Right lung (tissue), 10 donors: ENCODE results near the gene NUDT15. TPM values are rescaled to one million over a fixed set of nuclear protein-coding genes. Genes with fewer than 3 reads are reported as not detected.
"Not testable (repeated sequence)": the region's sequence is repeated elsewhere in the genome, so short reads cannot be mapped to it uniquely, and the experiment has no call there.

Experiments used
- DNase-seq, 2 donors: peaks; one replicate each; pipeline ENCODE4 v3.0.0-alpha.2; 2013
- long read RNA-seq, 8 donors: transcript quantifications; one replicate each; lab custom pipeline, GENCODE V29; 2026
- polyA plus RNA-seq, 5 donors: library from polyadenylated mRNA; unstranded; fragments of 120-200 nt; gene quantifications; one replicate each; pipeline versions ENCODE4 v1.2.1 to v1.2.3, GENCODE V29; 2013; ENCODE audit warnings: inconsistent platforms in 1 of 5, low replicate concordance in 1 of 5; ENCODE audit not compliant: insufficient read length in 5 of 5, insufficient read depth in 1 of 5

Gene NUDT15
- 10 to 100 TPM; 18.5 to 25.0 (median 18.9) TPM for polyA plus RNA-seq
- long read RNA-seq, donor 1, transcript NUDT15-201 (3 exons, 2,098 nt) = major isoform, 9 of 9 reads
- long read RNA-seq, donor 1, partial matches to known transcripts = 0 of 9 reads
- long read RNA-seq, donor 1, other reads (novel, unspliced or antisense) = 0 of 9 reads
- long read RNA-seq, donor 2, transcript NUDT15-201 (3 exons, 2,098 nt) = major isoform, 12 of 12 reads
- long read RNA-seq, donor 2, partial matches to known transcripts = 0 of 12 reads
- long read RNA-seq, donor 2, other reads (novel, unspliced or antisense) = 0 of 12 reads
- long read RNA-seq, donor 3, transcript NUDT15-201 (3 exons, 2,098 nt) = major isoform, 12 of 45 reads
- long read RNA-seq, donor 3, partial matches to known transcripts = 33 of 45 reads
- long read RNA-seq, donor 3, other reads (novel, unspliced or antisense) = 0 of 45 reads
- long read RNA-seq, donor 4, transcript NUDT15-201 (3 exons, 2,098 nt) = major isoform, 7 of 7 reads
- long read RNA-seq, donor 4, partial matches to known transcripts = 0 of 7 reads
- long read RNA-seq, donor 4, other reads (novel, unspliced or antisense) = 0 of 7 reads
- long read RNA-seq, donor 5, transcript NUDT15-201 (3 exons, 2,098 nt) = major isoform, 11 of 11 reads
- long read RNA-seq, donor 5, partial matches to known transcripts = 0 of 11 reads
- long read RNA-seq, donor 5, other reads (novel, unspliced or antisense) = 0 of 11 reads
- long read RNA-seq, donor 6, transcript NUDT15-201 (3 exons, 2,098 nt) = major isoform, 10 of 10 reads
- long read RNA-seq, donor 6, partial matches to known transcripts = 0 of 10 reads
- long read RNA-seq, donor 6, other reads (novel, unspliced or antisense) = 0 of 10 reads
- long read RNA-seq, donor 7, transcript NUDT15-201 (3 exons, 2,098 nt) = major isoform, 10 of 10 reads
- long read RNA-seq, donor 7, partial matches to known transcripts = 0 of 10 reads
- long read RNA-seq, donor 7, other reads (novel, unspliced or antisense) = 0 of 10 reads
- long read RNA-seq, donor 8, partial matches to known transcripts = 0 of 3 reads
- long read RNA-seq, donor 8, other reads (novel, unspliced or antisense) = 0 of 3 reads

- peak; percentile 97 to 98 for DNase-seq
Observed at GRCh38 chr13:48037346-48038173, at the start of gene NUDT15. TSS of gene NUDT15 (plus strand) at chr13:48037726. CDS start at chr13:48037747, 21 bp downstream.

GRCh38 chr13:47990427-47990826 lies 47.1 kb upstream of the NUDT15 start:
- DNase-seq = no peak

- DNase-seq = no peak
Observed at GRCh38 chr13:47990920-47991466, 46.5 kb upstream of the NUDT15 start.

GRCh38 chr13:47991859-47992258 lies 45.7 kb upstream of the NUDT15 start:
- DNase-seq = no peak

- no peak for DNase-seq
Observed at GRCh38 chr13:47997384-47997783, 40.1 kb upstream of the NUDT15 start.

- DNase-seq = no peak
Observed at GRCh38 chr13:47999973-48000372, 37.6 kb upstream of the NUDT15 start.

- DNase-seq = peak in 1 of 2 donors; percentile 9
Observed at GRCh38 chr13:48000559-48001113, 36.9 kb upstream of the NUDT15 start.

- peak; percentile 87 to 89 for DNase-seq
Observed at GRCh38 chr13:48001114-48001881, 36.2 kb upstream of the NUDT15 start, which contains the start of gene SUCLA2. TSS of gene SUCLA2 (minus strand) at chr13:48001273. CDS start at chr13:48001269, 4 bp downstream.

GRCh38 chr13:48001999-48002398 lies 35.5 kb upstream of the NUDT15 start:
- not testable (repeated sequence) for DNase-seq

- no peak for DNase-seq
Observed at GRCh38 chr13:48004201-48004600, 33.3 kb upstream of the NUDT15 start.

- no peak for DNase-seq
Observed at GRCh38 chr13:48006396-48006795, 31.1 kb upstream of the NUDT15 start.

- no peak for DNase-seq
Observed at GRCh38 chr13:48009284-48009683, 28.2 kb upstream of the NUDT15 start.

- DNase-seq = no peak
Observed at GRCh38 chr13:48010698-48011097, 26.8 kb upstream of the NUDT15 start.

- no peak for DNase-seq
Observed at GRCh38 chr13:48012668-48013067, 24.9 kb upstream of the NUDT15 start.

- no peak for DNase-seq
Observed at GRCh38 chr13:48014359-48014758, 23.2 kb upstream of the NUDT15 start.

GRCh38 chr13:48018637-48019036 lies 18.9 kb upstream of the NUDT15 start:
- no peak for DNase-seq

- DNase-seq = no peak
Observed at GRCh38 chr13:48019796-48020195, 17.7 kb upstream of the NUDT15 start.

- DNase-seq = no peak
Observed at GRCh38 chr13:48028066-48028465, 9.5 kb upstream of the NUDT15 start.

GRCh38 chr13:48029859-48030258 lies 7.7 kb upstream of the NUDT15 start:
- DNase-seq = no peak

GRCh38 chr13:48038761-48039160 lies 1.2 kb downstream of the NUDT15 start:
- DNase-seq = no peak
